GM18508 (cell line): ENCODE measurements around the gene PEX14.
"Not testable (repeated sequence)": the region's sequence is repeated elsewhere in the genome, so short reads cannot be mapped to it uniquely, and the experiment has no call there.

Experiments used
- ATAC-seq: cut with Tn5 transposase; IDR thresholded peaks from one replicate; pipeline ENCODE4 v1.9.1; 2021; ENCODE audit warnings: moderate number of reproducible peaks; ENCODE audit not compliant: insufficient read depth, unreplicated experiment

PEX14 gene

DNA sequence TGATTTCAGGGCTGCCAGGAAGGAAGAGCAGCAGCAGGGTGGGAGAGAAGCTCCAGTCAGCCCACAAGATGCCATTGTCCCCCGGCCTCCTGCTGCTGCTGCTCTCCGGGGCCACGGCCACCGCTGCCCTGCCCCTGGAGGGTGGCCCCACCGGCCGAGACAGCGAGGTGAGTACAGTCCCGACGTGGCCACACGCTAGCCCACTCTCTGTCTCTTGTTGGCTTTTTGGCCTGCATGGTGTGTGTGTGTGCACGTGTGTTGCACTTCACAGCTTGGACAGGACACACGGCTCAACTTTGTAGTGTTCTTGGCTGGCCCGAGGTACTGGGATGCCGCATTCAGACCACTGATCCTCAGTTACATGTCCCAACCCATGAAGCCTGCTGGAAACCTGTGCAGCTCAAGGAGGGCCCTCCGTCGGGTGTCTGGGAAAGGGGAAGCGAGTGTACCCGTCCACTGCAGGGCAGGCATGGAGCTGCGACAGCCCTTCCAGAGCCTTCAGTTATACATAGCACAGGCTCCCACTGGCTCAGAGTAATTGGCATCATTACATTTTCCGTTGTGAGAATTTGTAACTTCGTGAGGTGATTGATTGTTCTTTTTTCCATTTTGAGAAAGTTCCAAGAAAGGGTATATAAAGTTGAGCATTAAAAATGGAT, 24.5 kb upstream of the PEX14 start:
- no peak for ATAC-seq

DNA sequence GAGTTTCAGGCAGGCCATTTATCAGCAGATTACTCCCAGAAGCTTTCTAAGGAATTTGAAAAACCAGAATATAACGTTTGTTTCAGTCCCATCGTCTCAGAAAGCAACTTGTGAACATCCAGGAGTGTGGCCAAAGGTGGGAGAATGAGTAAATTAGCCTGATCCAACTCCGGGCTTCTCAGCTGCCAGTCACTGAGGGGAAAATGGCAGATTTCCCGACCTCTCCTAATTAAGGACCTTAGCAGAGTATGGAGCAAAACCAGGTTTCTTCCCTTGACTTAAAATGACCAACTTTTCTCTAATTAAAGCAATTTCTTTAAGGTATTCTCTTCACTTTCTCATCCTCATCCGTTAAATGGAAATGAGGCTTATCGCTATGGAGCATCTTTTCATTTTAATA, 23.9 kb upstream of the PEX14 start:
- no peak for ATAC-seq

DNA sequence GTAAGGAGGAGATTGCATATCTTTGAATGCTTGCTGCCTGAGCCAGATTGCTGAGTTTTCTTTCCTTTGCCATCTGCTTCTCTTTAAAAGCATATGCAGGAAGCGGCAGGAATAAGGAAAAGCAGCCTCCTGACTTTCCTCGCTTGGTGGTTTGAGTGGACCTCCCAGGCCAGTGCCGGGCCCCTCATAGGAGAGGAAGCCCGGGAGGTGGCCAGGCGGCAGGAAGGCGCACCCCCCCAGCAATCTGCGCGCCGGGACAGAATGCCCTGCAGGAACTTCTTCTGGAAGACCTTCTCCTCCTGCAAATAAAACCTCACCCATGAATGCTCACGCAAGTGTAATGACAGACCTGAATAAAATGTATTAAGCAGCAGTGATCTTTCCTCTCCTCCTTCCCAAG, 23.5 kb upstream of the PEX14 start:
- ATAC-seq, result no peak

DNA sequence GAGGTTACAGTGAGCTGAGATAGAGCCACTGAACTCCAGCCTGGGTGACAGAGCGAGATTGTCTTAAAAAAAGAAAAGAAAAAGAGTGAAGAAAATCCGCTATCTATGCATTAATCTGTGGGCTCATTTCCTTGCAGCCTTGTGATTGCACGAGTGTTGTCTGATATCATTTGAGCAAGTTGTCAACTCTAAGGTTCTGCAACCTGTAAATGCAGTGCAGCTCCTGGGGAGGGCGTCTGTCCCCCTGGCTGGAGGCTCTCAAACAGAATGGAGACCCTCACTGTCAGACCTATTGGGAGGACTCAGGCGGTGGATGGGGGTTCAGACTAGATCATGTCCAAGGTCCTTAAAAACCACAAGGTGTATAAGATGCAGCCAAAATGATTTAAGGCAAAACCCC, 18.7 kb upstream of the PEX14 start:
- no peak for ATAC-seq

DNA sequence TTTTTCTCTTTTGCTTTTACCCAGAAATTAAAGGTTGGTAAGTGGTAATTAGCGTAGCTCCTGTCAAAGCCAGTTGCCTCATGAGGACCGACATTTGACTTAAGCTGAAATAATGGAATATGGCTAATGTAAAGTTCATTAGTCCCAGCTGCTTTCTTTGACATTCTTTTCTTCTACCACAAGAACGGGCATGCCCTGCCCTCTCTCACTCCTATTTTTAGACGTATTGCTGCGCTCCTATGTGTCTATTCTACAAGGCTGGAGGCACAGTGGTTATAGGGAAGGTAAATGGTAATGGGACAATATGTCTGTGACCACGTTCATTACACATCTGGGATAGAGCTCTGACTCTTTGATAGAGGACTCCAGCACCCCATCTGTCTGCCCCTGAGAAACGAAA, 18.1 kb upstream of the PEX14 start:
- ATAC-seq, result no peak

DNA sequence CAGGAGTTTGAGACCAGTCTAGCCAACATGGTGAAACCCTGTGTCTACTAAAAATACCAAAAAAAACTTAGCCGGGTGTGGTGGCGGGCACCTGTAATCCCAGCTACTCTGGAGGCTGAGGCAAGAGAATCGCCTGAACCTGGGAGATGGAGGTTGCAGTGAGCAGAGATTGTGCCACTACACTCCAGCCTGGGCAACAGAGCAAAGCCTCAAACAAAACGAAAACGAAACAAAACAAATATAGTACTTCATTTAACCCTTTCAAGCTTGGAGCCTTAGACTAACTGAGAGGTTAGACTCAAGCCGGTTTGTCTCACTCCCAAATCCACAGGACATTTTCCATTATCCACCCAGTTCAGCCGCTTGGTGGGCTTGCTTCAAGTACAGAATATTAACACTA, 17.3 kb upstream of the PEX14 start:
- ATAC-seq, result not testable (repeated sequence)

DNA sequence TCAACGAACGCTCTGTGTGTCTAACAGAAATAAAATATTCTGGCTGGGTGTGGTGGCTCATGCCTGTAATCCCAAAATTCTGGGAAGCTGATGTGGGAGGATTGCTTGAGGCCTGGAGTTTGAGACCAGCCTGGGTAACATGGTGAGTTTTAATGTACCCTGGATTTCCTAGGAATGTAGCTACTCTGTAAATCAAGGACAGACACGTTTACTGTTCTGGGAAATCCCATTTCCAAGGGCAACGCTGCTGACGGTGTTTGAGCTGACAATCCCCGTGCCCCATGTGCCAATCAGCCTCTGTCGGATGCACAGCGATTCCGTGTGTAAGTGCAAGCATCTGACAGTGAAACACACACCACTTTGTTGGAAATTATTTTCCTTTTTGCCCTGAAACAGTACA, 16.9 kb upstream of the PEX14 start:
- no peak for ATAC-seq

DNA sequence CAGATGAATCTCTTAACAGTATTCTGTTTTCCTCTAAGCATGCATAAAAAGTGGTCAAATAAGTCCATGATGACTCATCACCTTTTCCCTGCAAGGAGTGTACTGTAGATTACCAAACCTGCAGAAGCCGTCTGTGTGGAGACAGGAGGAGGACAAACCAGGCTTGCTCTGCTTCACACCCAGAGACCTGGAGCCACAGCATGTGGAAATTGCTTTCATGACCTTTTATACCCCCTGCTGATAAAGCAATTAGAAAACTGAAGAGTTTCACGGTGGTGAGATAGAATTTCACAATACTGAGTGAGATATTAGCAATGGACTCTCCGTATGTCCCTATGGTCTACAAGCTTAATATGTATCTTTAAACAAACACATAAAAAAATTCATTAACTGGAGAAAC, 15.6 kb upstream of the PEX14 start:
- no peak for ATAC-seq

DNA sequence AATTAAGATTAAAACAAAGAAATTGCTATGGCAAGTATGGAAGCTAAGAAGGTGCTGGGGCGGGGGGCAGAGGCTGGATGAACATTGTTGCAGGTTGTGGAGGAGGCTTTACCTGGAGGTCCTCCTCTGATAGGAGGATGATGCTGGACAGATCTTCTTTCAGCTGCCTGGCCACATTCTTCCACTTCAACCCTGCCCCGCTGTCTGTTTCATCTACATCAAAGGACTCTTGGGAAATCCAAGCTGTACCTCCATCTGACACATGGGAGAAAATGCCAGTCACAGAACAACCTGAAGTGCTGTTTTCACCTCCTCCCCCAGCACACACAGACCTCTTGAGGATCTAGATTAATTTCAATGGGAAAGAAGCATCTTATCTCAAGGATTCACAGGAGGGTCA, 7.7 kb upstream of the PEX14 start:
- no peak for ATAC-seq

DNA sequence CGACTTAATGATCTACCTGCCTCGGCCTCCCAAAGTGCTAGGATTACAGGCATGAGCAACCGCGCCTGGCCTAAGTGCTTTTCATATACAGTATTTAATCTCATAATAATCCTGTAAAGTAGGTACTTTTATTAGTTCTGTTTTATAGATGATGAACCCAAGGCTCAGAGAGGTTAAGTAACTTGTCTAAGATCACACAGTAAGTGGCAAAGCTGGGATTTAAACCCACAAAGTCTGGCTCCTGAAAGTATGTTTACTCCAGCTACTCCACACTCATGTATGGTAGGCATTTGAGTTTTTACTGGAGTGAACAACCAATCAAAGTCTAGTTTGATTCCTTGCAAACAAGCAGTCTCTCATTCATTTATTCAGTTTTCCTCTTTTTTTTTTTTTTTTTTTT, 4.7 kb upstream of the PEX14 start:
- ATAC-seq, result no peak

DNA sequence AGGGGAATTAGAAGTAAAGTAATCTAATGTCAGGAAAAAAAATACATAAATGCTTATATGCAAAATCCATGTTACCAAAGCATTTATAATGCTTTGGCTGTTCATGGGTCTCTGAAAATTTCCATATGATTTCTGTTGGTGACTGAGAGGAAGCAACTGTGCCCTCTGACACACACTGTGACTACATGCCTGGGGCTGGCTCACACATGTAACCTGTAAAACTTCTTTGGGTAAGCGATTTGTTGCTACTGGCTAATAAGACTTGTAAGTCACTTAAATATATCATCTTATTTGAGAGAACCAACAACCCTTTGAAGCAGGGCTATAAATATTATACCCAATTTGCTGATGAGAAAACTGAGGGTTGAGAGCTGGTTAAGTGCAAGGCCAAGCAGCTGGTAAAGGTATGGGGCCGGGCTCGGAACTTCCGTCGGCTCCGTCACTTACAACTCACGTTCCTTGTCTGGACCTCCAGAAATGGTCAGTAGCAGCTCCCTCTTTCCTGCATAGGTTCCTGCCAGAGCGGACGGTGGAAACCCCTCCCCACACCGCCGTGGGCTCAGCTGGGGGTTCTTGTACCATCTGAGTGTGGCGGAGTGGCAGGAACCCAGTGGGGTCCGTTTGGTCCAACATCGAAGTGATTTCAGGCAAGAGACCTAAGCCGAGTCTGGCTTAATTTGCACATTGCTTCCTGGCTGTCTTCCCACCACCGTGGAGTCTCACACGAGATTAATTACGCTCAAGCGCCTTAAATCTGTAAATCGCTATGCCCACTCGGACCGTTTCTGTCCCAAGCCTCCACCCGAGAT, 3.1 kb upstream of the PEX14 start:
- ATAC-seq, result no peak

DNA sequence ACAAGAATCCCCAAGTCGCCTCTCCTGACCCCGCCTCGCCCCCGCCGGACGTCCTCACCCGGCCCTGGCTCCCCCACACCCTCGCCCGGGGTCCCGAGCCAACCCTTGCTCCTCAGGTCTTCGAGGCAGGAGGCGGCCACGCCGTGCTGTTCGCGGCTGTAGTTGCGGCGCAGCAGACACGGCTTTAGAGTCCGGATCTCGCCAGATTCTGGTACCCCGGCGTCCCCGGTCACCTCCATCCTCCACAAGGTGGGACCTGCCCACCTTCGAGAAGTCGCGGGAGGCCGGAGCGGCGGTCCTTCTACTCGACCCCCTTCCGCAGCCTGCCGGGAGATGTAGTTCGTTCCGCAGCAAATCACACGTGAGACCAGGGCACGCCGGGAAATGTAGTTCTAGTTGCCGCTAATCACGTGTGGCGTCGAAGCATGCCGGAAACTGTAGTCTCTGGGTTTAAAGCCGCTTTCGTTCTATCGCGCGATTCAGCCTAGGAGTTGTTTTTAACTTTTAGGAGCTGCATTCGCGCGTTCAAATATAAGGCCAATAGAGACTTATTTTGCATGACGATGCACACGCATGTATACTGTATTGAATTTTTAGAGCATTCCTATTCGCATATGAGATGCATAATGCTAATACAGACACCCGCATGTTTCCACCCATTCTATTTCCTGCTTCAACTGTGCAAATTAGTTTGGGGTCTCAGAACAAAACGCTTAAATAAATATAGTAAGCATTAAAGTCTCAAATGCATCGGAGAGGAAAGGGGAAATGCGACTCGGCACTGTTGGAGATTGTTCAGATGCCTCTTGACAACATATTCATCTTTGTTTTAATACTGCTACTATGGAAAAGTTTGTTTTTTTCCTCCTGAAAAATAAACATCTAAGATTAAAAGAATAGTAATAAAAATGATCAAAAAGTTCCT, 2.3 kb upstream of the PEX14 start, which contains the start of gene DFFA:
DFFA (minus strand) TSS at position 310 of the 925 bp plus-strand sequence; CDS start at position 239, 71 bp downstream.
- ATAC-seq, result peak; percentile 40

DNA sequence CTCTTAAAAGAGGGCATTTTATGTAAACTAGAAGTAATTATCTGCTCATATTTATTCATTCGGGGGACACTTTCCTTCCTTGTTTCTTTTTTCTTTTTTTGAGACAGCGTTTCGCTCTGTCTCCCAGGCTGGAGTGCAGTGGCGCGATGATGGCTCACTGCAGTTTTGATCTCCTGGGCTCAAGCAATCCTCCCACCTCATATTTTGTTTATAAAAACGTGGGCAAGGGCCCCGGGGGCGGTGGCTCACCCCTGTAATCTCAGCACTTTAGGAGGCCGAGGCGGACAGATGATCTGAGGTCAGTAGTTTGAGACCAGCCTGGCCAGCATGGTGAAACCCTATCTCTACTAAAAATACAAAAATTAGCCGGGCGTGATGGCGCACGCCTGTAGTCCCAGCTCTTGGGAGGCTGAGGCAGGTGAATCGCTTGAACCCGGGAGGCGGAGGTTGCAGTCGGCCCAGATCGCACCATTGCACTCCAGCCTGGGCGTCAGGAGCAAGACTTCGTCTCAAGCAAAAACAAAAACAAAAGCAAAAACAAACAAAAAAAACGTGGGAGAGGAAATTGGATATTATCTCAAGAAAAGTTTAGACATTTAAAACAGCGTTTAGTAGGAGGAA, 1.5 kb upstream of the PEX14 start:
- no peak for ATAC-seq

DNA sequence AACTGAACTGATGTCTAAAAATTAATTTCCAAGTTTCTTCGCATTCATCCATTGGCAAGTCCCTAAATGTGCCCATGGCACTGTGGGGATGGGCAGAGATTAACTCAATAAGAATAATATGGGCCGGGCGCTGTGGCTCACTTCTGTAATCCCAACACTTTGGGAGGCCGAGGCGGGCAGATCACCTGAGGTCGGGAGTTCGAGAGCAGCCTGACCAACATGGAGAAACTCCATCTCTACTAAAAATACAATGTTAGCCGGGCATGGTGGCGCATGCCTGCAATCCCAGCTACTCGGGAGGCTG, 489 bp upstream of the PEX14 start:
- ATAC-seq, result not testable (repeated sequence)

DNA sequence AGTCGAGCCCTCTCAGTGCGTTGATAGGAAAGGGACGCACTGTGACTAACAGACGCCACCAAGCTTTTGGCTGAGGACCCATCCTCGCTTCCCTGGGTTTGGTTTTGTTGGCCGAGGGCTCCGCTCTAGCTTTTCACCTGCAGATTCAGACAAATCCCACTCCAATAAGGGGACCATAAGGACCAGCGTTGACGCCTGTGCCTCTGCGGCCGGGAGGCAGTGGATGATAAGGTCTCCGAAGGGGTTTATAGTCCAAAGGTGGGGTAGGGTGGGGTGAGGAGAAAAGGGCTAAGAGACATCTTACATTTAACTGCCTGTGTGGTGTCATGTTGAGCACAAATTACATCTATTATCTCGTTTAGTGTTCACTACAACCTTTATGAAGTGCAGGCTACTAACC, 760 bp downstream of the PEX14 start:
- ATAC-seq, result no peak

DNA sequence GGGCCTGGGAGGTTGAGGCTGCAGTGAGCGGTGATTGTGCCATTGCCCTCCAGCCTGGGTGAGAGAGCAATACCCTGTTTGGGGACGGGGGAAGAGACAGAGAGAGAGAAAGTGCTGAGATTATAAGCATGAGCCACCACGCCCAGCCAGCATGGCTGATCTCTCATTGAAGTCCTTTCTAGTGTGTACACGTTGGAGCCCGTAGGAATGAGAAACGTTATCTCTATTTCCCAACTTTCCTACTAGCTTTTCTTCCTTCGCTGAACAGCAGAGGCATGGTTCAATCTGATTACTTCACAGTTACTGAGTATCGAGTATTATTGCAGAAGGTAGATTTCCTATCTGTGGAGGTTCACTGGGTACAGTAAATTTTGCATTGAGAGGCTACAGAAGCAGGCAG, 4.5 kb downstream of the PEX14 start:
- ATAC-seq, result no peak

DNA sequence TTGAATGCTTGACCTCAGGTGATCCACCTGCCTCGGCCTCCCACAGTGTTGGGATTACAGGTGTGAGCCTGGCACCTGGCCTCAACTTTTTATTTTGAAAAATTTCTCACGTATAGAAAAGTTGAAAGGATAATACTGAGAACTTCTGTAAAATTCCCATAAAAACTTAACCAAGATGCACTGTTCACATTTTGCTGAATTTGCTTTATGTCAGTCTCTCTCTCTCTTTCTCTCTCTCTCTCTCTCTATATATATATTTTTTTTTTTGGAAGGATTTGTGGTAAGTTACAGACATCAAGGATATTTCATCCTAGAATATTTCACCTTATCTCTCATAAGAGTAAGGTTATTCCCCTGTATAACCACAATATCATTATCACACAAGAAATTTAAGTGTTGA, 5.9 kb downstream of the PEX14 start:
- no peak for ATAC-seq

DNA sequence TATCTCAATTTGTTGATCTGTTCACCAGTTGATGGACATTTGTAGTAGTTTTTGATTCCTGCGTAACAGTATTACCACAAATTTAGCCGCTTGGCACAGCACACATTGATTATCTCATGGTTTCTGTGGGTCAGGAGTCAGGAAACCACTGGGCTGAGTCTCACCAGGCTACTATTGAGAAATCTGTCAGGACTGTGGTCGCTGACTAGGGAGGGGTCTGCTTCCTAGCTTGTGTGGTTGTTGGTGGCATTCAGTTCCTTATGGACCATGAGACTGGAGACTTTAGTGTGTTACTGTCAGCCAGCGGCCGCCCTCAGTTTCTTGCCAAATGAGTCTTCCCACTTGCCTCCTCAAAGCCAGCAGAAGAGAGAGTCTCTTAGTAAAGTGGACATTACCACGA, 9.8 kb downstream of the PEX14 start:
- ATAC-seq, result no peak

DNA sequence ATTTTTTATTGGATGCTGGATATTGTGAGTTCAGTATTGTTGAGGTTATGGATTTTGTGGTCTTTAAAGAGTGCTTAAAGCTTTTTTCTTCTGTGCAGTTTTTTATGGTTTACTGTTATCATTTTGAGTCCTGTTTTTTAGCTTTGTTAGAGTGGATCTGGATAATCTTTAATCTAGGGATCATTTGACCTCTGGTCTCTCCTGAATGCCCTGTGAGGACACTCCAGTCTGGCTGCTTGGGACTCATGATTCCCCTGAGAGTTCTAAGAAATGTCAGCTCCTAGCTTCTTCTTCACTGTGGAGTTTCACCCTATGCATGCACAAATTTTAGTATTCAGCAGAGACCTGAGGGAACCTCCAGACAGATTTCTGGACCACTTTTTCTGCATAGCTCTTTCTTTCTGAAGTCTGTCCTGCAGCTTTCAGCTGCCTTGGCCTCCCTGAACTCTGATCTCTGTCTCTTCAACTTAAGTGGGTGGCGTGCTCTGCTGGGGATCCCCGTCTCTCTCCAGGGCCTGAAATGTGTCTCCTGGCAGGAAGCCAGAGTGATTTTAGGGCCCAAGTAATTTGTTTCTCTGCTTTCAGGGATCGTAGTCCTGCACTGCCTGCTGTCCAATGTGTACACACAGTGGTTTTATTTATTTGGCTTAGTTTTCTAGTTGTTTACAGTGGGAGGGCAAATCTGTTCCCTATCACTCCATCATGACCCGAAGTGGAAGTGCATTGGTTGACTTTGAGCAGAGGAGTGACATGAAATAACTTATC, 14.7 kb downstream of the PEX14 start:
- ATAC-seq, result no peak
